GM19452 (cell line): Measurements from ENCODE around the gene S100A10.

Experiments used
- ATAC-seq: cut with Tn5 transposase; IDR thresholded peaks from one replicate; pipeline ENCODE4 v1.9.1; 2021; ENCODE audit not compliant: unreplicated experiment

S100A10 gene, protein sequence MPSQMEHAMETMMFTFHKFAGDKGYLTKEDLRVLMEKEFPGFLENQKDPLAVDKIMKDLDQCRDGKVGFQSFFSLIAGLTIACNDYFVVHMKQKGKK

DNA sequence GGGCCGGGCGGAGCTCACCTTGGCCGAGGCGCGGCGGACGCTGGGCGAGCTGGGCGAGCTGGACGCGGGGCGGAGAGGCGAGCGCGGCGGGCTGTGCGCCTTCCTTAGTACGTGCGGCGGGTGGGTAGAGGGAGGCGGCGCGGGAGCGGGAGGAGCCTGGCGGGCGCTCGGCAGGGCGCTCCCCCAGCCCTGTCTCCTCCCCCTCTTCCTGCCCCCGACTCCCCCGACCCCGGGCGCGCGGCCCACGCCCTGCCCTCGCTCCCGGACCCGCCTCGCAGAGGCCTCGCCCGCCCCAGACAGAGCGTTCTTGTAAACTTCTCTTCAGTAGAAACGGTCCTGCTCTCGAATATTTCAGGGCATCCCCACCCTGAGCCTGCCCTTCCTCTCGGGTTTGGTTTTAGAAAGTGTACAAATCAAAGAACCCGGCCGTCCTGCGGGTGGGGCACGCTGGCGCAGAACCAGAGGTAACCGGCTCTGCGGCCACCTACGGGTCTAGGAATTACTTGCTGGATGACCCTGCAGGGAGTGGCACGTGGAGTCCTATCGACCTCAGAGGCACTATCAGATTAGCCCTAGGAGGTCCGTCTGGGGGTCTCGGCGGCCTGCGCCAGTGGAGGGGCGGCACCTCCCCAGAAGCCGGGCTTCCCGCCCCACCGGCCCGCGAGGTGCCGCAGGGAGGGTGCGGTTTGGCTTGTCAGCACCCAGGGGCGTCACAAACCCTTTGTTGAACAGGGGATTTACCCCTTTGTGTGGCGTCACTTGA, at the start of gene S100A10:
TSS of gene S100A10 (minus strand) at position 126 of the 763 bp plus-strand sequence. CDS start 7,629 bp downstream, outside the sequence.
- no peak for ATAC-seq

DNA sequence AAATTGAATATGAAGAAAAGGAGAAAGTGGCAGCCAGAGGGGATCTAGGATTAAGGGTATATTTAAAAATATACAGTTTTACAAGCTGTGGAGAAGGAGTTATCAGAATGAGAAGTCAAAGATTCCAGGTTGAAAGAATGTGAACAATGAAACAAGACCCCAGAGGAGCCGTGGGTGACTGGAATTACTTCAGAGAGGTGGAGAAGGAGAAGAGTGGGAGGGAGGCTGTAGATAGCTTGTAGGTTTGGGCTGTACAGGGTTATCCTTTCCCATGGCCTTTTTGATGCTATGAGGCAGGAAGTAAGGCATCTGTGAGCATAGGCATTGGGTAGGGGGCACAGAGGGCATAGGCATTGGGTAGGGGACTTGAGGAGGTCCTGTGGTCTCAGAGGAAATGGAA, 48.4 kb upstream of the S100A10 start:
- no peak for ATAC-seq

DNA sequence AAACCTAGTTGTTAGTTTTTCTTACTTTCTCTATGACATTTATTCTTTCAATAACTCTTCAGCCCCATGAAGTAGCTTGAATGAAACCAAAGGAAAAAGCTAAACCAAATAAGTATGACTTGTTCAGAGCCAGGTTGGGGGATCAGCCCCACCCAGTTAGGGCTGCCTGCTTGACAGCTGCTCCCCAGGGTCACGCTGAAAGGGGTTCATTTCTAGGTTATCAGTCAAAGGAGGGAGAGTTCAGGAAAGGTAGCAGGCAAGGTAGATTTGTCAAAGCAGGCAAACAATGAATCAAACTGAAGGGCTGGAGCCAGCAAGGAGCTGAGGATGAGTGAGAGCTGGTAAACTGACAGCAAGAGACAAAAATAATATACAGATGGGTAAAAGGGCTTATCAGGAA, 46.2 kb upstream of the S100A10 start:
- ATAC-seq, result no peak

DNA sequence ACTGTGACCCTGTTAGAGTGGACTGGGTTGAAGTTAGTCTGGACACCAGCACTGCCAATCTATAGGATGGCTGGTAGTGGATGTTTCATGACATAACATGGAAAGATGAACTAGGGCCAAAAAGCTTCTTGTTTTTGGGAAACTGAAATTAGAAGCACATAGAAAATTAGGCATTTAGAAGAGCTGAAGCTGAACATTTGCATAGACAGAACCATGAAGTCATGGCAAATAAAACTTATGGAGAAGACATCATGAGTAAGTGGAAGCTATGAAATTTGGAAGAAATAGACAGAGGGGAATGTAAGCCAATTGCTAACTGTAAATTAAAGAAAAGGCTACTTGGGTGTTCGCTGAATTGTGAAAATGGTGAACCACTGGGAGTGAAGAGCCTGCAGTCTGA, 45.8 kb upstream of the S100A10 start:
- no peak for ATAC-seq

DNA sequence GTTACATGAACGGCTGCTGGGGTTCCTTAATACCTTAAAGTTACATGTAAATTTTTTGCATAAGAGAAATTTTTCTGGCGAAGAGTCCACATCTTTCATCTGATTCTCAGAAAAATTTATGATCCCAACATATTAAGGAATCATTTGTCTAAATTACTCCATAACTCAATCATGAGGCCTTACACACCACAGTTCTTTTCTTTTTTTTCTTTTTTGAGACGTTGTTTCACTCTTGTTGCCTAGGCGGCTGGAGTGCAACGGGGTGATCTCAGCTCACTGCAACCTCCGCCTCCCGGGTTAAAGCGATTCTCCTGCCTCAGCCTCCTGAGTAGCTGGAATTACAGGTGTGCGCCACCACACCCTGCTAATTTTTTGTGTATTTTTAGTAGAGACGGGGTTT, 45.2 kb upstream of the S100A10 start:
- no peak for ATAC-seq

DNA sequence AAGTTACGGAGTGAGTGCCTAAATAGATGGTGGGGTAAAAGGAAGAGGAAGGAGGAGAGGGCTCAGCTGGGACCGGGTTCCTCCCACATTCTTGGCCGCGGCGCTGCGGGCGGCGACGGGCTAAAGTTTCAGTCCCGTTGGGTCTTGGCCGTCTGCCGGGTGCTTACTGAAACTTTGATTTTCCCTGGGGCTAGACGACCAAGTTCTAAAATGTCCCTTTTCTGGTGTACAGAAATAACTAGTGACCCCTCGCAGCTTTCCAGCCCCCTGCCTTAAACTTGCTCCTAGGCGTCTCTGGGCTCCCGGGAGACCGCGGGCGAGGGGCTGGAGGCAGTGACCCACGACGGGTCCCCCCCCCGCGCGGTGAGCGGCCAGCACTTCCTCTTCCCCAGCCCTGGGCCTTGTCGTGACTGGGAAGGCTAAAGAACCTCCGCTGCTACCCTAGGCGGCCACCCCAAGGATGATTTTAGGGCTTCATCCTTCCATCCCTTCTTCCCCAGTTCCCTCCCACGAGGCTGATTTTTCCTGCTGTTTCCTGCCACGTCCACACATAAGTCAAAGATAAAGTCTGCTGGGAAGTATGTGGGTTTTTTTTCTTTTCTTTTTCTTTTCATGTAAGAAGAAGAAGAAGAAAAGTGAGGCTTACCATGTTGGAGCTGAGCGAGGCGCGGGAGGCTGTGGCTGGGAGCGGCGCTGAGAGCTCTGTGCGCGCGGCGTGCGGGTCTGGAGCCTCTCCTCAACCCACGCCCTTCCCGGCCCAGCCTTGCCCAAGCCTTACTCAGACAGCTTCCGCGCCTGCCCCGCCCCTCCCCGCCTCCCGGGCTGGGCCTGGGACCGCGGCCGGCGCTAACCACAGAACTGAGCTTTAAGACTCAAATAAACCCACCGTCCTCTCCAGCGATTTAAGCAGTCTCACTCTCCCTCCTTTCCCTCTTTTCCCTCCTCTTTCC, 42.9 kb upstream of the S100A10 start, which contains the start of gene S100A11:
TSS of gene S100A11 (minus strand) at position 738 of the 950 bp plus-strand sequence. CDS start at position 649, 89 bp downstream.
- peak; percentile 57 for ATAC-seq

DNA sequence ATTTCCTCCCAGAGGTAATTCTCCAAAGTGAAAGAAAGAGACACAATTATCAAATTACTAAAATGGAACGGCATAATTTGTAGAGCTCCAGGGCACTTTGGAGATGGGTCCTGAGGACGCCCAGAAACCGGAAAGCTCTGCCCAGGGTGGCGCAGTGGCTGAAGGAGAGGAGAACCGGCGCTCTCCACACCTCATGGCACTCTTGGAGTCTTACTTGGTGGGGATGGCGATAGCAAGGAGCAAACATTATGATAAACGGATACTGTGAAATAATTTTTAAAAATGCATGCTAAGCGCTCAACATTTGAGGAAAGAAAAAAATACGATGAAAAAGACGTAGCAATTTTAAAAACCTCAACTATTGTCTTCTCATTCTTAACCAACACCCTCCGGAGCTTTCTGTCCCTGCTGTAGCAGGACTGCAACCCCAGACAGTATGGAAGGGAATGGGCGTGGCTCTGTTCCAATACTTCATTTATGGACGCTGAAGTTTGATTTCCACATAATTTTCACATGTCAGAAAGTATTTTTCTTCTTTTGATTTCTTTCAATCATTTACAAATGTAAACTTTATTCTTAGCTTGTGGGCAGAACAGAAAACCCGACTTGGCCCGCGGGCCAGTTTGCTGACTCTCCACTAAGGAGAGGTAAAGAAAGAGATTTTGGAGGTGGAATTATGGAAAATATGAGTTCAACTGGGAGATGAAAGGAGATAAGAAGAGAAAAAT, 42.0 kb upstream of the S100A10 start:
- ATAC-seq, result no peak

DNA sequence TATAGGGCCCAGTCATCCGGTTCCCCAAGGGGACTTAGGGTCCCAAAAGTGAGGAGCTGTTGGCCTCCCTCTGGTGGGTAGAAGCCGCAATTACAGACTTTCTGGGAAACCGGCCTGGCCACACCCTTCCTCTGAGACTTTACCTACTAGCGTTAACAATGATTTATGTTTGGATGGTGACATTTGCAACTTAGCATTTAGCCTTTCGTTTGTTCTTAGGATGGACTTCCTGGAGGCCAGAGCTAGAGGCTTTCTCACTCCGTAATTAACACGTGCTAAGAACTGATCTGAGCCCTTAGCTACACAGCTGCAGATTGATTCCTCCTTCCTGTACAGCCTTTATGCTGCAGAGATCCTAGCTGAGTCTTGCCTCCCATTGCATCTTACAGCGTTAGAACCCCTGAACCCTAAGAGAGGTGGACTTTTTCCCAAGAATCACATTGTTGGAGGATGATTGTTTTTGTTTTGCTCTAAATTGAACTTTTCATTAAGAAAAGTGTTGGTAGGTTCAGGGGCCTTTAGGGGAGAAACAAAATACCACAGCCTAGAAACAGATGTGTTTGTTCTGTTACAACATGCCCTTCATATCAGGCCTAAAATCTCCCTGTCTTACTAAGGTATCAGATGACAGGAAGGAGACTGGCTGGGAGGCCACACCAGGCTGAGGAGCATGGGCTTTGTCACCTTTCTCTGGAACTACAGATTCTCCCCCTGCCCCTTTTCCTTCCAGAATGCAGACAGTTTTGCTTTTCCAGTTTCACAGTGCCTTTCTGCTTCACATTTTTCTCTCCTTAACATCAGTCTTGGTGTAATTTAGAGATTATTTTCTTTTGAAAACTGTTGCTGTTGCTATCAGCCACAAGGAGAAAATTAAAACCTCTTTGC, 41.2 kb upstream of the S100A10 start:
- ATAC-seq, result peak; percentile 46

DNA sequence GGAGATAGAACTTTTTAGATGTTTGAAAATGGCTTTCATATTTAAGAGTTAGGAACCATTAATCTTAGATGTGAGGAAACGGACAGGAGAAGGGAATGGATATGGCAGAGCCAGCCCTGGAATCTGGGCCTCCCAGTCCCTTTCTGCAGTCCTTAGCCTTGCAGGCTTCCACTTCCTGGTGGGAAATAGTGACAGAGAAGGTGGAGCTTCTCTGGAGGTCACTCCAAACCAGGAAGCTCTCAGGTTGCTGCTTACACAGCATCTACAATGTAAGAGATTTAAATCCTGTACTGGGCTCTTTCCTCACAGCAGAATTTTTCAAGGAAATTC, 40.6 kb upstream of the S100A10 start:
- ATAC-seq, result peak; percentile 11

DNA sequence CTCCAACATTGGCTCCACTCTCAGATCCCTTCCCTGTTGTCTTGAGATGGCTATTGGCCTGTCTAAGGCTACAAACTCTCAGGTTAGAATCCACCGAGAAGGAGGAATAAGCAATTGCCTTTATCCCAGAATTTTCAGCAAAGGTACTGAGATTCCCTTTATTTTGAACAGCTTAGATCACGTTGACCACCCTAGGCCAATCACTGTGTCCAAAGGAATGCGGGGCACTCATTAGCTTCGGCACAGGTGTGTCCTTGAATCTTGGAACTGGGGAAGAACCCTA, 36.2 kb upstream of the S100A10 start:
- no peak for ATAC-seq

DNA sequence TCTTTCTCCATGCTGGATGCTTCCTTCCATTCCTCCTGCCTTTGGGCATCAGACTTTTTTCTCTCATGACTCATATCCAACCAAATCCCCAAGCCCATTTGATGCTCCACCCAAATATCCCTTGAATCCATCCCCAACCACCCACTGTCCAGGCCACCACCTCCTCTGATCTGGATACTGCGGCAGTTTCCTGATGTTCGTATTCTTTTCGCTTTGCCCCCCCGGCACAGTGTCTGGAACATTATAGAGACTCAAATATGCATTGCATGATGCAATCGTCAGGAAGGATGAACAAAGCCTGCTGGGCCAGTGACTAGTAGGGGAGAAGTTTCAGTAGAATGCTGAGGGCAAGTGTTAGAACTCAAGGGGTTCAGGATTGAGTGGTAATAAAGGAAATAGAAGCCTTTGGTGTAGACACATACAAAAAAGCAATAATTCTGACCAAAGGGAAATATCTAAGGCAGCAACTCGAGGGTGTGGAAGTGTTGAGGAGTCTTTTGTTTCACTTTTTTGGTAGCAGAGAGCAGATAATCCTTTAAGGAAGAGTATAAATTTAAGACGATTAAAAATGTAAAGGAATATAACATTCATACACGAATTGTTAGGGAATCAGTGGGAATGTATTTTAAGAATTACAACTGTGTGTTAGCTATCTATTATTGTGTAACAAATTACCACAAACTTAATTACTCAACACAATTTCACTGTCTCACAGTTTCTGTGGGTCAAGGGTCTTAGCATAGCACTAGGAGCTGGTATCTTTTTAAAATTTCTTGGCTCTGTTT, 35.7 kb upstream of the S100A10 start:
- no peak for ATAC-seq

DNA sequence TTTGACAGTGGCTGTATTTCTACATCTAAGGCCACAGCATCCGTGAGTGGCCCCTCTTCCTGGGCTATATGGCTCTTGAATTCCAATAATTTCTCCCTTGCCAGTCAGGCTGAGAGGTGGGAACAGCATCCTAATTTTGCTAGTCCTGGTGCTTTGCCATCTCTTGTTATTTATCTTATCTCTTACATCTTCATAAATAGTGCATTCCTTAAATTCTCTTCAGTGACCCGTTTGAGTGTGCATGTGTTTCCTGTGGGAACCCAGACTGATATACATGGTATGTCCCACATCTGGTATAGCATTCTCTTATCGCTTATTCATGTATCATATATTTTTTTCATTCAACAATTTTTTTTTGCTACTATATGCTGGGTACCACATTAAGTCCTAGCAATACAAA, 33.2 kb upstream of the S100A10 start:
- ATAC-seq, result no peak

DNA sequence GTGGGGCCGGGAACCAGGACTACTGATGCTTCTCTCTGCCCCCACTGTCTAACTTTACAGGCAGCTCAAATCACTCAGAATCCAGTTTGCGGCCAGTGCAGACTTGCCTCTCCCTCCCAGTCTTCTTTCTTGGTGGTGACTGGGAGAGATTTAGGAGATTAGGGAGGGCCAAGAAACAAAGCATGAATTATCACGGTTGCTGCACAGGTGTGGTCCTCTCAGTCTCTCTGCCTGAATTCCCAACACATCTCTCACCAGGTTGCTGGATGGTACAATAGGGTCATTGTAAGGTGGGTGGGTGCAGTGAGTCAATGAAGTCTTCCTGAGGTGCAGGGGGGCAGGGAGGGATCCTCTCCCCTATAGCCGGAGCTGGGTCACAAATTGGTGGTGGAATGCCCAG, 30.6 kb upstream of the S100A10 start:
- ATAC-seq, result no peak

DNA sequence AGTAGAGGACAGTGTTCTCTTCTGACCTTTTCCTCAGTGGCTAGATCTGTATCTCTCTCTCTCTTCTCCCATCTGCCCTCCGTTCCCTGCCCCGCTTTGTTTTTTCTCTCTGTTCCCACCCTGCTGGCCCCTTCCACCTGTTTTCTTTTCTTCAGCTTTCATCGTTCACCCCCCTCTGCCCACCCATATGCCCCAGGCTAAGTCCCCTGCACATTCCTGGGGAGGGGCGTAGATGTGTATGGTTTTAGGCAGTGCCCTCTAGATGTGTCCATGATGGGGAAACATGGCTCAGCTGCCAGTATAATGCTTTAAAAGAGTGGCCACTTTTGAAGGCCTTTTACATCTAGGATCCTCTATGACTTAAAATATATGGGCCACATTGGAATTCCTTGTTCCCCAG, 29.6 kb upstream of the S100A10 start:
- ATAC-seq, result no peak

DNA sequence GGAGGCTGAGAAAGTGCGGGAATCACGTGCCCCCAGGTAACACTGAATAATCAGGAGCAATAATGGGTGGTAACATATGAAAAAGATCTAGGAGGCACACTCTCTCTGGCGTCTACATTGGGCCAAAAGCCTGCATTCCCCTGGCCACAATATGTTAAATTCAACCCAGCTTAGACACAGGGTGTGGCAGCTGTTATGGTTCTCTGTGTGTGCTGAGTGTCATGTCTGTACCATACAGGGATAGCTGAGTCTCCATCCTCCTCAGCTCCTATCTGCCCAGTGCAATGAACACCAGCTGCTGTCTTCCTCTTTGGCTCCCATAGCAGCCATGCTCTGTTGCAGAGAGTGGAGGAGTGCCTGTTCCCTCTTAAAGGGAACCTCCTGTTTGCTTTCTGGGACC, 28.8 kb upstream of the S100A10 start:
- no peak for ATAC-seq

DNA sequence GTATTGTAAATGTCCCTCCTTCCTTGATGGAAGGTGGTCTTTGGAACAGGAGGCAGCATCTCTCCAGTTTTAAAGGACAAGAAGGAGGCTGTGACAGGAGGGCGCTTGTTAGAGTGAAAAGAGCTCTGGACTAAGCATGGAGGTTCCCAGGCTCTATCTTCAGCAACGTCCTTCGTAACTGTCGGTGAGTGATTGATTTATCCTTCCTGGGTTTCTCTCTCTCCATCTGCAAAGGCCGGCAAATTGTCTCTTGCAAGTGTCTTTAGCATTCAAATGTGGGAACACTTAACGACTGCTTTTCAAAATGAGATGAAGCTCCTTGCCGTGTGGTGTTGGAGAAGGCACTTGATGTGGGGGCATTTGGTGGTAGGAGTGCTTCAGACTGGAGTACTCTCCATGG, 27.9 kb upstream of the S100A10 start:
- ATAC-seq, result no peak

DNA sequence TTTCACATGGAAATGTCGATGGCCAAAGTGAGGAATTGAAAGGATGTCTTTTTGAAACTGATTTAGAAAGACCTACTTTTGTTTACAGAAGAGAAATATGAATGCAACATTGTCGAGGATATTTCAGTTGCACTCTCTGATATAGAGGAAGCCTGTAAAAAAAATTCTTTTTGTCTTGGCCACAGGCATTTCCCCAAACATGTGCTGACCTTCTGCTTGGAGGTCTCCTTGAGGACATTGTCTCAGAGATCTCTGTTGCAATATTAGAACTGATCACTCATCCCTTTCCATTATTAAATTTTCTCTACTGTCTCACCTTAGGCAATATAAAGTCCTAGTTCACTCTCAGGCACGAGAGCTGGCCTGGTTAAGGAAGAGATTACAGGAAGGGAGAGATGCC, 27.2 kb upstream of the S100A10 start:
- ATAC-seq, result no peak

DNA sequence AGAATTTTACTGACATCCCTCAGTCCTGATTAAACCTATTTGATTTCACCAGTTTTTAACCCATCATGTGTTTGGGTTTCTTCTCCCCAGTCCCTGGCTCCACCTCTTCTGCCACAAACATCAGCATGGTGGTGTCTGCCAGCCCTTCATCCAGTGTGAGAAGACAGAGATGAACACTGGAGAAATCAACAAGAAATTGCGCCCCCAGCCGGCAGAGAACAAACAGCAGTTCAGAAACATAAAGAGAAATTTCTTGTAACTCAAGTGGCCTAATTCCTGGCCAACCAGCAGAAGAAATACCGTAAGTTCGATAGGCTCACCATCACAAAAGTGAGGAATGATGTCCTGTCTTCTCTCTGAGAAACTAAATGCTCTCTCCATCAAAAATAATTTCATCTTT, 24.9 kb upstream of the S100A10 start:
- ATAC-seq, result no peak

DNA sequence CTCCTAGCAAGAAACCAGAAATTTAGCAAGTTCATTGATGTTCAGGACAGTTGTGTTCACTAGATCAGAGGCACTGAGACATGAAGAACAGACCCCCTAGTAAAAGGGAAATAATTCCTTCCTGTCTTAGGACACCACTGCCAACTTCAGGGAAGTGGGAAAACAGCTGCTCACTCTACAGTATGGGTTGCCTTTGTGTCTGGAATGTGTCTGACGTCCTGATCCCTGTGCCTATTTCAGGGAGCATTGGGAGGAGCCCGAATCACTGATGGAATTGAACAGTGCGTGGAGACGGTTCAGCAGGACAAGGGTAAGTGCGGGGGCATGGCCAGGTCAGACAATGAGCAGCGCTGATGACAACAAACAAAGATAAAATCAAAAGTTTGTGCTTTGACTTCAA, 22.1 kb upstream of the S100A10 start:
- no peak for ATAC-seq

DNA sequence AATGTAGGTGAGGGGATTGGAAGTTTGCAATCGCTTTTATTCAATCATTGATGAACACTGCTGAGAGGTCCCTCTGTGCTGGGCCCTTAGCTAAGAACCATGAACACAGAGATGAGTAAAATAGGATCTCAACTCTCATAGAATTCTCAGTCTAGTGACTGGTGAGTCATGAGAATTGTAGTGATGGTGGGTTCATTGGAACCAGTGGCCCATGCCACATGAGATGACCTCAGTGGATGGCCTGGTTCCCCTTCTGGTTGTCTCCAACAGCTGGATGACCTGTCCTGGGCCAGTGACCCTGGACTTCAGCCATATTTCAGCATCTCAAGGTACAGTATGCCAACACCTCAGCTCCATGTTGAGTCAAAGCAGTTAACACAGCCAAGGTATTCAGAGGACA, 21.3 kb upstream of the S100A10 start:
- no peak for ATAC-seq
